GM18526 (cell line): ENCODE measurements around the gene PUM2.

ENCODE experiments used
- POLR2A ChIP-seq: IDR thresholded peaks from 3 replicates; pipeline ENCODE4 v1.6.1; 2011; ENCODE audit not compliant: insufficient read length; ENCODE audit errors: extremely low read depth

PUM2 gene

DNA sequence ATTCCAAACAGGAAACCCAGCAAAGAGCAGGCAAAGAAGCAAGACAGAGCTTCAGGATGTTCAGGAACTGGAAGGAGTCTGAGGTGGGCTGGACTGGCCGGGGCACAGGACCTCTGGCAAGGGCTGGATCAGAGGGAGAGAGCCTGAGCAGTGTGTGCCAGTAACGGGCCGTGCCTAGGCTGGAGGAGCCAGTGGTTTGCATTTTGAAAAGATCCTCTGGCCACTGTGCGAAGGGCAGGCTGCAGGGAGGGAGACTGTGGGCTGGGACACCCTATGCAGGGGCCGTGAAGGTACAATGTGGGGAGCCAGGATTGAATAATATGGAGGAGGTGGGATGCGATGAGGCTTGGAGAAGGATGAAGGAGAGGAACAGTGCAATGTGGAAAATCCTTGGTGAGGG lies 119.5 kb downstream of the PUM2 start:
- TF ChIP-seq POLR2A = no peak

GRCh38 chr2:20230114-20230425 lies 120.6 kb downstream of the PUM2 start:
- TF ChIP-seq POLR2A = no peak

DNA sequence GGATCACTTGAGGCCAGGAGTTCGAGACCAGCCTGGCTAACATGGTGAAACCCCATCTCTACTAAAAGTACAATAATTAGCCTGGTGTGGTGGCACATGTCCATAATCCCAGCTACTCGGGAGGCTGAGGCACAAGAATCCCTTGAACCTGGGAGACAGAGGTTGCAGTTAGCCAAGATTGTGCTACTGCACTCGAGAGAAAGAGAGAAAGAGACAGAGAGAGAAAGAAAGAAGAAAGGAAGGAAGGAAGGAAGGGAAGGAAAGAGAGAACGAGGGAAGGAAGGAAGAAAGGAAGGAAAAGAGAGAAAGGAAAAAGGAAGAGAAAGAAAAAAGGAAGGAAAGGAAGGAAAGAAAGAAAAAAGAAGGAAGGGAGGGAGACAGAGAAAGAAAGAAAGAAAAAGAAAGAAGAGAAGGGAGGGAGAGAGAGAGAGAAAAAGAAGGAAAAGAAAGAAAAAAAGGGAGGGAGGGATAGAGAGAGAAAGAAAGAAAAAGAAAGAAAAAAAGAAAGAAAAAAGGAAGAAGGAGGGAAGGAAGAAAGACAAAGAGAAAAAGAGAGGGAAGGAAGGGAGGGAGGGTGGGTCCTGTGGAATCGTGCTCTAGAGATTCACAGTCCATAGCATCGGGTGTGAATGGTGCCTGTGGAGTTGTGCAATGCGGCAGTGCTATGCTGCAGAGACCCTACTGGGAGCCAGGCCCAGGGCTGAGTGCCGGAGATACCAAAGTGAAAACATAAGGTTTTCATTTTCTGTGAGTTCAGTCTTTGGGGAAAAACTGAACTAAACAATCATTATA lies 121.1 kb downstream of the PUM2 start:
- no peak for TF ChIP-seq POLR2A

- TF ChIP-seq POLR2A = no peak
Observed at GRCh38 chr2:20227894-20228505, 122.6 kb downstream of the PUM2 start.

GRCh38 chr2:20226152-20226545 lies 124.5 kb downstream of the PUM2 start:
- TF ChIP-seq POLR2A = no peak

GRCh38 chr2:20225294-20226151 lies 125.1 kb downstream of the PUM2 start:
- no peak for TF ChIP-seq POLR2A

- TF ChIP-seq POLR2A = no peak
Observed at GRCh38 chr2:20224716-20225293, 125.8 kb downstream of the PUM2 start, which contains the start of gene SDC1. TSS of gene SDC1 (minus strand) at chr2:20225130. CDS start at chr2:20224867, 263 bp downstream.

- no peak for TF ChIP-seq POLR2A
Observed at GRCh38 chr2:20224164-20224715, 126.4 kb downstream of the PUM2 start.

GRCh38 chr2:20223407-20224163 lies 127.1 kb downstream of the PUM2 start:
- TF ChIP-seq POLR2A = peak; percentile 14

DNA sequence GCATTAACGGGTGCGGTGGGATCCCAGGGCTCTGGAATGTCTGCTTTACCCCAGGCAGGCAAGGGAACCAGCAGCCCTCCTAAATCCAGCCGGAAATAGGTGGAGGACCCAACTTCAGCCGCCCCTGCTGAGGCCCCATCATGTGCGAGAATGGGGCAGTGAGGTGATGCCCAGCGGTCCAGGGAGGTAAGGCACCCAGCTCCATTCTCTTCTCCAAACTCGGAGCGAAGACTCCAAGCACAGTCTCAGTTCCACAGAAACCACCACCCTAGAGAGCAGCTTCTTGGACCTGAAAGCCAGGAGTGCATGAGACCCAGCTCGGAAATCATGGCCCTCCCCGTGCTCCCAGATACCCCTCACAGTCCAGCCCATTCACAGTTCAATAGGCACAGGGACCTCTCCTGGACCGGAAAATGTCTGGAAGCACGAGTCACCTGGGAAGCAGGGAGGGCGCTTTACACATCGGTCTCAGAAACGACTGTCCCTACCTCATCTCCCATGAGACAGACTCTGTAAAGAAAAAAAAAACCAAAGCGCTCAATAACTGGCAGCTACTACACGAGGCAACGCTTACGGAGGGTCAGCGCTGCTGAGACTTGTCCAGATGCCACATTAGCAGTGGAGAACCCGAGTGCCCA lies 127.8 kb downstream of the PUM2 start:
- TF ChIP-seq POLR2A = no peak

DNA sequence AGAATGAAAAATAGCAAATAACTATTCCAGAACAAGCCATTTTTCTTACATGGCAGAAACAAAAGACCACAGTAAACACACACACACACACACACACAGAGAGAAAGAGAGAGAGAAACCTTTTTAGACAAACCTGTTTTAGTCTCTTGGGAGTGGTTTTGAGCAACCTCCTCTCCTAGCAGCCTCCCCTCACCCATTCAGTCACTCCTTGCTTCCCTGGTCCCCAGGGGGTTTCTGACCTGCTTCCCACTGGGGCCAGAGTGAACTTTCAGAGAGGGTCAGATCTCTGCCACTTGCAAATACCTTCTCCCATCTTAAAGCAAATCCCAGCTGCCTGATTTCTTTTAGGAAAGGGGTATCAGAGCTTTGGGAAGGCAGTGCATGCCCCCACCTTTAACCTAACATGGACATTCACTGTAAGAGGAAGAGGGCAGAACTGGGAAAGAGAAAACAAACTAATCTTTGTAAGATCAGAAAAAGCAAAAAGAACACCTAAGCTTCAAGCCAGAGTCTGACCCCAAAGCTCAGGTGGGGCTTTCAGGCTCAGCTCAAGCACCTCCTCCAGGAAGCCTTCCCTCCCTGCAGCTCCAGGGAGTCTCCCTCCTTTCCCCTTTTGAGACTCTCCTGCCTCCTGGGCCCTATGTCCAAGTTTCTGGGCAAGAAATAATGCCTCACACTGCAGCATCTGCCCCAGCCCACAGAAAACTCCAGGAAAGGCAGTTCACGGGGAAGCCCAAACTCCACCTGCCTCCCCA lies 128.5 kb downstream of the PUM2 start:
- TF ChIP-seq POLR2A = no peak

DNA sequence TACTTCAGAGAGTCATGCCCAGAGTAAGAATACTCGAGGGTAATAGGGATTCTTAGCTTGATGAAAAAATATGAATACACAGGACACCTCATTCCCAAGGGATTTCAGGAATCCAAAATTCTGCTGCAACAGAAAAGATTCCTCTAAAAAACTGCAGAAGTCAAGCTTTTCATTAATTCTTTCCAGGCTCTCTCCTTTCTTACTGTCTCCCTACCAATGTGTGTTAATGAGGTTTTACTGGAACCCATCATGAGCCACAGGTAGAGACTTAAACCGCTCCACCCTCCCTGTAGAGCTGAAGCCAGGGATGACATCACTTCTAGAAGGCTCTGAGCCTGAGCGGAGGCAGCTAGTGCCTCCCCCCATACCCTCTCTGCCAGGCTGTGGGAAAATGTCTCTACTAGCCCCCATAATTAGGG lies 129.1 kb downstream of the PUM2 start:
- TF ChIP-seq POLR2A = no peak

DNA sequence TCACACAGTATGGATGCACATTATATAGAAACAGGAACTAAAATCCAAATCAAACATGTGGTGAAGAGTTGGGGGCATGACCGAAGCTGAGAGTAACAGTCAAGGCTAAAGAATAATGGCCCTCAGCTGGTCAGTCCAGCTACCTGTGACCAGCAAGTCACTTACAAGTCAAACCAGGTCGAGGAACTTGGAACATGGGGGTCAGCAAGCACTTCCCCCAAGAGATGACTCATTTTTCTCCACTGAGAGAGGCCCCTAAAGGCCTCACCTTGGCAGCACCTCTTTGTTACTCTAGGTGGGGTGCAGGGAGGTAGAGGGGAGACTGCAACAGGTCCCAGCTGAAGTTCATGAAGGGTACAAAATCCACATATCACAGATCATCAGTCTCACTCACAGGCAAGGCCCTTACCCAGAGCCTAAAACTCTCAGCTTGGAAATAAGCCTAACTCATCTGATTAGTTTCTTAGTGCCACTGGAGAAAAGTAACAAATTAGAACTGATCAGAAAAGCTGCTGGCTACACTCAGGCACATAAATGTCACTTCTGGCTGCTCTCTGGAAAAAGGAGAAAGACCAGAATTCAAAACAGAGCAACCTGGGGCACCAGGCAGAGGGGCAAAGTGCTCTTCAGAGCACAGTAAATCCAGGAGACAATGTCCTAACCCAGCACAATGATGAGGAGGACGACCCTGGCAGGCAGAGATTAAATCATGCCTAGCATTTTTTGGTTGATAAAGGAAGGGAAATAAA lies 129.7 kb downstream of the PUM2 start:
- no peak for TF ChIP-seq POLR2A
